Skeletal muscle cell (primary cell): Measurements from ENCODE around the gene UXS1.

Experiments used
- DNase-seq: peaks from one replicate; pipeline ENCODE4 v3.0.0-alpha.2; 2010; ENCODE audit warnings: low read depth
- H3K4me3 ChIP-seq: 2 replicates; pipeline ENCODE4 v1.5.1; 2011; ENCODE audit warnings: low read depth, mild to moderate bottlenecking, control low read depth, low read length, moderate library complexity

UXS1 gene

GRCh38 chr2:106117882-106118684 lies 76.0 kb downstream of the UXS1 start:
- H3K4me3 ChIP-seq: no peak overlapping the region
- no peak for DNase-seq

GRCh38 chr2:106117347-106117746 lies 76.8 kb downstream of the UXS1 start:
- H3K4me3 ChIP-seq: no peak overlapping the region
- DNase-seq: no peak

DNA sequence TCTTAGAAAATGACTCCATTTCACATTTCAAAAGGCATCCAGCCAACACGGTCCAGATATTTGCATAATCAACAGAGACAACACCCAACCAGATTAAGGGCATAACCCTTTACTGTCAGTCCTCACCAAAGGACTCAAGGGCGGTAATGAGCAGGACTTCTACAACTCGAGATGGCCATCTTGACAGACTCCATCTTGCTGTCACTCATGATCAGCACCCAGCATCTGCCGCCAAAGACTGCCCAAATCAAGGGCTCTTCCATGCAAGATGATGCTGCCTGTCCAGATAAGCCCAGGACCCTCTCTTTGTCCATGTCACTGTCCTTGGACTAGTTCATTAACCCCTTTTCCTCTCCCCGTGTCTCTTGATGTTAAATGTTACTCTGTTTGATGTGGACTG lies 77.9 kb downstream of the UXS1 start:
- DNase-seq: no peak
- H3K4me3 ChIP-seq: no peak overlapping the region

DNA sequence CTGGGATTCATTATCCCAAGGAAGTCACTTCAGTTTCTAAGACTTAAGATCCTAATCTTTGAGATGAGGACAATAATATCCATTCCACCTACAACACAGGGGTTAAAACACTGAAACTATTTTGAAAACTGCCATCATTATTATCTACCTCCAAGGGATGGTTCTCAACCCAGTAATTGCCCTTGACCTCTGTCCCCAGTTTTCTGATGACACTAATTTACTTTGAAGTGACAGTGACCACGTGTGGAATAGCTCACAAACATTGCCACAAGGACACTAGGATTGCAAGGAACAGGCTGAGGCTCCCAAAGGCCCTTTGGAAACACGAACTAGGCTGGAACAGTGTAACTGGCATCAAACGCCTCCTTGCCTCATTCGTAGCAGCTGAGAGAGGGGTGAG lies 78.4 kb downstream of the UXS1 start:
- H3K4me3 ChIP-seq: no peak overlapping the region
- no peak for DNase-seq

DNA sequence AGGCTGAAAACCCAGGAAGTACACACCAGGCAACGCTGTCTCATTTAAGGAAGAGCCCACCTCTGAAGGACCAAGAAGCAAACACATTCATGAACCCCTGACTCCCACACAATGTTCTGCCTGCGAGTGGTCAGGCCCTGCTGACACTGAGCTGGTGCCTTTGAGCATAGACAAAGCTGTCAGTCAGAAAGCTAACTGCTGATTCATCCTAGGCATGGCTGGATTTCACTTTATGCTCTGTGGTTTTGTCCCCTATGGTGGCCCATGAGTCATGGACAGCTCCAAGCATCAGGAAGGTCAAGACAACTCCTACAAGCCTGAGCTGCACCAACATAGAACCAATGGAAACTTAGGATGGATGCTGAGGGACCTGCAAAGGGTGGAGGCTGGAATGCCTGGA lies 78.9 kb downstream of the UXS1 start:
- peak; percentile 40 for DNase-seq
- no peak overlapping the region for H3K4me3 ChIP-seq

- no peak for DNase-seq
- no peak overlapping the region for H3K4me3 ChIP-seq
Measured at GRCh38 chr2:106114166-106114565, 79.9 kb downstream of the UXS1 start.

DNA sequence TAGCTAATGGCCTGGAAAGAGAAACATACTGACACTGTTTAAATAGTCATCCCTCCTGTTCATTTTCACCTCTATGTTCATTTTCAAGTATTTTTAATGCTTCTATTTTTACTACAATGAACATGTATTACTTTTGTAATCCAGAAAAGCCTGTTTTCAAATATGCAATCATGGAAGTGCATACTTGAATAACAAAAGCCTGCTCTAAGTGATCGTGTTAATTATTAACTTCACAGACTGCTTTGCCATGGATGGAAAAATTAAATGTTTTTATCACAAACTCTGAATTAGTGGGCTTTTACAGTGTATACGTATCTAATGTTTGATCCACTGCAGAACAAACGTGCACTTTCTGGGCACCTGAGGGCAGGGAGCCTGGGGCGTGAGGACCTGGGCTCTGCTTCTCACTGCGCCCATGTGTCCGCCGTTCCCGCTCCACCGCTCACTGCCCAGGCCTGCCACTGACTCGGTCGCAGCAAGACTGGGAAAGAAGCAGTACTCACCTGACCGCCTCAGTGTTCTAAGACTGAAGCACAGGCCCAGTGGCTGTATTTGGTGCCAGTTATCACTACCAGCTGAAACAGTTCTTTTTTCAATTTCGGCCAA lies 80.6 kb downstream of the UXS1 start:
- no peak overlapping the region for H3K4me3 ChIP-seq
- DNase-seq: no peak

GRCh38 chr2:106111882-106112571 lies 82.1 kb downstream of the UXS1 start:
- no peak for DNase-seq
- H3K4me3 ChIP-seq: no peak overlapping the region

- no peak overlapping the region for H3K4me3 ChIP-seq
- DNase-seq: no peak
Measured at GRCh38 chr2:106109675-106110424, 84.3 kb downstream of the UXS1 start.

DNA sequence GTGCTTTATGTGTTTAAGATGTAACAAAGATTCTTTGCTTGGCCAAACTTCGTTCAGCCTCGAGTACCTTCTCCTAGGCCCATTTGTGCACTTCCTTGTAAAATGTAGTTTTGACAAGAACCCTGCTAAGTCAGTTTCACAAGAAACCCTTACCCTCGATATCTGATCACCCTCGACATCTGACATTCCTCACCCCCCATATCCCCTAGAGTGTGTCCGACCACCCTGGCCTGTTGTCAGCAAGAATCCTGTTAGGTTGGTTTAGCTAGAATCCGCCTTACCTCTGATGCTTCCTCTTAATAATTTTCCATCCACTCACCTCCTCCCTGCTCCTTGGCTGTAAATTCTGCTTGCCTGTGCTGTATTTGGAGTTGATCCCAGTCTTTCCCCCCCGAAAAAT lies 85.3 kb downstream of the UXS1 start:
- H3K4me3 ChIP-seq: no peak overlapping the region
- no peak for DNase-seq

DNA sequence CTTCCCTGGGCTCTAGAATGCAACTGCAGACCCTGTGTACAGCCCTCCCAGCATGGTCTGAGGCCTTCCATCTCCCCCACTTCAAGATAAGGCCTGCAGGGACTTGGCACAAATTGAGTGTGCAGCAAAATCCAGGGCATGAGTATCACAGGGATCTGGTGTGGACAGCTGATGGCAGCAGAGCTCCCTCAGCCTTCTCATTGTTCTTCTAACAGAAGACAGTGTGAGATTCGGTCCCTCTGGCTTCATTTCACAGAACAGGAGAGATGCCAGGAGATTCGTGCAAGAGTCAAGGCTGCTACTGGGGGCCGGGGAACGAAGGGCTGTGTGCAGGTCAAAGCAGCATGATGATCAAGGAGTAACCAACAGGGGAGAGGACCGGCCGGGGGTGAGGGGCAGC lies 85.8 kb downstream of the UXS1 start:
- H3K4me3 ChIP-seq: no peak overlapping the region
- no peak for DNase-seq

DNA sequence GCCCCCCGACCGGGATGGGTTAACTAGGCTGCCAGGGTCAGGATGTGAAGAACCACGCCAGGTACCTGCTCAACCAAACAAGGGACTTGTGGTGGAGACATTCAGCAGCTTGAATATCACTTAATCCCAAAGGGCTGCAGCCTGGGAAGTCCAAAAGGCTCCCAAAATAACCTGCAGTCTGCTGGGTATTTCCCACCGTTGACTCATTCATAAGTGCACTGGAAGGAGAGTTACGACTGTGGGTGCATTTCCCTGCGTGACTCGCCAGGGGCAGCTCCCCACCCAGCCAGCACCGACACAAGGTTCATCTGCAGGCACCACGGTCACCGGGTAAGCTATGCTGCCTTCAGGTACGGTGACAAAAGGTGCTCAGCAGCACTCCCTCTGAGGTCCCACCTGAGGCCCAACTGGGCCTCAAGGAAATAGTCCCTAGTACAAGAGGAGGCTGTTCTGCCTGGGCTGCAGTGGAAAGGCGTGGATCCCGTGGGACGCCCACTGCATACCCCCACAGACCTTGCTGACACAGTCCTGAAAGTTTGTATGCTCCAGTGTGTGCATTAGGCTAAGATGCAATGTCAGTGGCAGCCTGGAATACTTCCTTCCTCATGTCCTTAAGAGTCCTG lies 86.5 kb downstream of the UXS1 start:
- H3K4me3 ChIP-seq: no peak overlapping the region
- no peak for DNase-seq

DNA sequence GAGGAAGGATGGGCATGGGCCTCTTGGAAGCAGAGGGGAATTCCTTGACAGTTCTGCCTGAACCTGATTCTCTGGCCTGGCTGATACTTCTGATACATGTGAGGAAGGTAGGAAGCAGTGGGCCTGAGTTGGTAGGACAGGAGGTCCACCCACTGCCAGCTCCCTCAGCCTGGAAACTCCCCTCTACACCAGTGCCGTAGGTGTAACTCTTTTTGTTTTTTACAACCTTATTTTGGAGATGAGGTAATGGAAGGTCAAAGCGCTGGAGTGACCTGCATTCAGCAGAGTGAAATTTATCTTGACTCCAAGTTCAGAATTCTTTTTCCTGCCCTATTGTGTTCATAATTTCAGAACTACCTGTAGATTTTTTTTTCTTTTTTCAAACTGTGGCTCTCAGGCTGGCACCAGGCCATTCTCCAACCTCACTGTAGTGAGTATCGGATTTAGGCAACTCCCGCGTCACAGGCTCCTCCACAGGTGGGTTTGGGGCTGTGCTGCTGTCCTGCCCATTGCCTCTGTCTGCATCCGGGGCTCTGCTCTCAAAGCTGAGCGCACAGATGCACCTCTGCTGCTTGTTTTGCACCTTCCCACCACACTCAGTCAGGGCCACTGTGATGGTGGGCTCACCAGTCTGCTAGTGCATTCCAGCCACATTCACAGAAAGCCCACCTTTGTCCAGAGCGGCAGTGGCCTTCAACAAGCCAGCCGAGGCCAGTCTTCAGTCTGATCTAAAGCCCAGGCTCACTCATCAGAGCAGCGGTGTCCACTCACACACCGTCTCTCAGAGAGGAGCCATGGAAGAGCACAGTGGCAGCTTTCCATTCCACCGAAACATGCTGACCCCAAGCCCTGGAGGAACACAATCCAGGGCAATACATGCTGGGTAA lies 87.2 kb downstream of the UXS1 start:
- no peak for DNase-seq
- no peak overlapping the region for H3K4me3 ChIP-seq

DNA sequence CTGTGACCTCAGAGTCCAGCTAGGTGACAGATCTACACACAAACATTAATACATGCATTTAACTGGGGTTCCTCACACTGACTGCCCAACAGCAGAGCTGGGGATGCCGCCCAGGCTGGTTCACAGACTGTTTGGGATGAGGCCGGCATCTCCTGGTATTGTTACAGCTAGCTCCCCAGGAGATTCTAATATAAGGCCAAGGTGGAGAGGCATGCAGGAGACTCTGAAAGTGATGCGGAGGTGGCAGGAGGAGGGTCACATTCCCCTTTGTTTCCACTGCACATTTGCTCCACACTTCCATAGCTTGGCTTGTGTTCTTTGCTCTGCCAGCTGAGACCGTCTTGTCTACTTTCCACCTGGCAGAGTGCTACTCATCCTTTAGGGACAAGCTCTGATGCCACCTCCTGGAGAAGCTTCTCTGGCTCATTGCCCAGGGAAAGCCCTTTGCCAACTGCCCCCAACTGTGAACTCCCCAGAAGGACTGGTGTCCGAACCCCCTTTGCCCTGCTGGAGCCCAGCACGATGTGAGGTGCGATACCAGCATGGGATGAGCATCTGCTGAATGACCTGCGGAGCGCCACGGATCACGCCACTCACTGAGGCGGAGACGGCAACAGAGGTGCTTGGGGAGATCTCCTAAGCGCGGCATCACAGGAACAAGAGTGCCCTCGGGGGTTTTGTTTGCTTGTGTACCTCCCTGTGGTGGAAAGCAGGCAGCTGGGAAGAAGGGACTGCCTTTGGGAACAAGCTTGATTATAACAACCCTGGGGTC lies 88.8 kb downstream of the UXS1 start:
- no peak overlapping the region for H3K4me3 ChIP-seq
- no peak for DNase-seq

DNA sequence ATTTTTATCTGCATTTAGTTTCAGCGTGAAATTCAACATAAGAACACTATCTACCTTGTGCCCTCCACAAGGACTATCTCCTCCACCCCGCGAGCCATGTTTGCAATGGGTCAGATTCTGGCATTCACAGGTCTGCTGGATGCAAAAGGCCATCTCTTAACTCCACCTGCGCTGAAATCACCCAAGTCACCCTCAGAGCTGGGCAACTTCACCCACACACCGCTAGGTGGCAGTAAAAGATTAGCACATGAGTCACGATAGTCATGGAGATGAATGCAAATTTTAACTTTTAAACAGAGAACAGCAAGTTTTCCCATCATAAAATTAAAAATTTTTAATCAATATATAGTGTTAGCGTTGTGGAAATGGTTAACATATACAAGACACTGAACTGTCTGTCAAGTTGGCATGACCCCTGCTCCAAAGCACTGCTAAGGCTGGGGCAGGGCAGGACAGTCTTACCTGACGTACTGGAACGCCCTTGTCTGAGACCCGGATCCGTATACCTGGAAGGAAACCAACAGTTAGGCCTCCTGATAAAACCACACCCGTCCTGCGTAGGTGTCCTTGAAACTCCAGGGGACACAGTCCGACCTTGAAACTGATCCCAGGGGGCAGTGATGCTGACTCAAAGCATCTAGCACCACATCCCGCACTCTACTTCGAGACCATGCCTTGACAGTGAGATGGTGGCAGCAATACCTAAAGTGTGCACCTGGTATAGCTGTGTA lies 89.6 kb downstream of the UXS1 start:
- H3K4me3 ChIP-seq: no peak overlapping the region
- DNase-seq: no peak

DNA sequence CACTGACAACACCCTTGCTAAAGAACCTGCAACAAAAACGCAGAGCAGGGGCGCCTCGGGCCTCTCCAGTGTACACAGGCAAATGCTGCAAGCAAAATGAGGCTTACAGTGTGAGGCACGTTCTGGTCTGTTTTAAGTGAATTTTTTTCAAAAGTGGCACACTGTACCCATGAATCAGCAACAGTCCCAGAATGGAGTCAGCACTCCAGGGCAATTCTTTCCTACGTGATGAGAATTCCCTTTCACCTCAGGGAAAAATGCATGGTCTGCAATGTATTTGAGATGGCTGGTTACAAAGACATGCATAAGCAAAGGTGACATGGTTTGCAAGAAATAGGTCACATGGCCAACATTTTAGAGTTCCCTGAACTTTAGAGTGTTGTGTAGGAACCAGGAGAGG lies 94.4 kb downstream of the UXS1 start:
- no peak overlapping the region for H3K4me3 ChIP-seq
- DNase-seq: no peak

GRCh38 chr2:106098664-106099063 lies 95.4 kb downstream of the UXS1 start:
- no peak overlapping the region for H3K4me3 ChIP-seq
- DNase-seq: no peak
